GM12878 (cell line): Measurements from ENCODE around the gene TCF25. TPM values are rescaled to one million over a fixed set of nuclear protein-coding genes. Genes with fewer than 3 reads are reported as not detected.

Experiments used
- BACH1 ChIP-seq: fragments of 450-650 bp; IDR thresholded peaks from 2 replicates; pipeline ENCODE4 v1.6.1; 2017; ENCODE audit warnings: mild to moderate bottlenecking, borderline replicate concordance
- CREB1 ChIP-seq: IDR thresholded peaks from 2 replicates; pipeline ENCODE4 v1.6.1; 2012; ENCODE audit warnings: low read depth, mild to moderate bottlenecking, inconsistent platforms
- HCFC1 ChIP-seq: fragments of 150-350 bp; IDR thresholded peaks from 2 replicates; pipeline ENCODE4 v1.6.1; 2014; ENCODE audit warnings: low read length
- IKZF1 ChIP-seq: fragments of 450-650 bp; conservative IDR thresholded peaks from 2 replicates; pipeline ENCODE4 v1.6.1; 2017; ENCODE audit warnings: antibody characterized with exemption, mild to moderate bottlenecking
- MTA2 ChIP-seq: fragments of 450-650 bp; IDR thresholded peaks from 2 replicates; pipeline ENCODE4 v1.6.1; 2016; ENCODE audit warnings: low read depth, mild to moderate bottlenecking, moderate library complexity
- MYC ChIP-seq: IDR thresholded peaks from 2 replicates; pipeline ENCODE4 v1.6.1; 2011; ENCODE audit warnings: mild to moderate bottlenecking, low read length, moderate library complexity, inconsistent platforms; ENCODE audit not compliant: insufficient read depth, insufficient replicate concordance, insufficient read length, severe bottlenecking
- PML ChIP-seq: IDR thresholded peaks from 2 replicates; pipeline ENCODE4 v1.6.1; 2012; ENCODE audit warnings: low read length, inconsistent platforms
- POLR2A ChIP-seq: IDR thresholded peaks from 2 replicates; pipeline ENCODE4 v1.6.1; 2011; ENCODE audit warnings: low read depth, mild to moderate bottlenecking, low read length
- RBBP5 ChIP-seq: fragments of 200-600 bp; sonication (generic); conservative IDR thresholded peaks from 2 replicates; pipeline ENCODE4 v1.6.1; 2016
- SIX5 ChIP-seq: IDR thresholded peaks from 2 replicates; pipeline ENCODE4 v1.6.1; 2011; ENCODE audit warnings: mild to moderate bottlenecking, low read depth, low read length, moderate library complexity; ENCODE audit not compliant: severe bottlenecking
- SMARCA5 ChIP-seq: fragments of 450-650 bp; IDR thresholded peaks from 2 replicates; pipeline ENCODE4 v1.6.1; 2017; ENCODE audit warnings: mild to moderate bottlenecking
- SP1 ChIP-seq: IDR thresholded peaks from one replicate; pipeline ENCODE4 v1.6.1; 2011; ENCODE audit warnings: low read depth, low read length
- ZNF207 ChIP-seq: fragments of 450-650 bp; IDR thresholded peaks from 2 replicates; pipeline ENCODE4 v1.6.1; 2014; ENCODE audit warnings: antibody characterized with exemption, mild to moderate bottlenecking, borderline replicate concordance
- ZSCAN29 ChIP-seq: fragments of 450-650 bp; IDR thresholded peaks from 2 replicates; pipeline ENCODE4 v1.6.1; 2017; ENCODE audit warnings: mild to moderate bottlenecking, moderate library complexity
- polyA plus RNA-seq, 11 experiments: library from polyadenylated mRNA; depleted of rRNA in 4 of 11; unstranded in 6 of 11; stranded (reverse) in 5 of 11; fragments of >200 nt; fragmentation: Nextera tagmentation in 4 of 11; fragmentation: Illumina TruSeq in 1 of 11; extraction: Ambion mirVana in 4 of 11; extraction: Trizol in 1 of 11; gene quantifications; 1 replicate in 1 of 11; 2 replicates in 10 of 11; pipeline versions ENCODE4 v1.2.1 to v1.2.3, GENCODE V29; 2011 to 2016; ENCODE audit warnings: inconsistent platforms in 2 of 11, missing spikeins in 2 of 11, low read depth in 1 of 11
- total RNA-seq, 4 experiments: library from RNA; depleted of rRNA in 3 of 4; stranded (reverse); fragments of >200 nt in 3 of 4; fragmentation: Illumina TruSeq in 1 of 4; extraction: Trizol in 1 of 4; gene quantifications; 2 replicates each; pipeline versions ENCODE4 v1.2.1 to v1.2.3, GENCODE V29; 2013 to 2021
- TF ChIP-seq, protein P1 (sequence below): fragments of 450-650 bp; IDR thresholded peaks from 2 replicates; pipeline ENCODE4 v1.6.1; 2017; ENCODE audit warnings: mild to moderate bottlenecking, moderate library complexity
- TF ChIP-seq, protein P2 (sequence below): IDR thresholded peaks from 2 replicates; pipeline ENCODE4 v1.6.1; 2012; ENCODE audit warnings: low read depth, low read length, improper control_type of control experiment
- TF ChIP-seq, protein P3 (sequence below): fragments of 450-650 bp; IDR thresholded peaks from 2 replicates; pipeline ENCODE4 v1.6.1; 2017; ENCODE audit warnings: borderline replicate concordance
- TF ChIP-seq, protein P4 (sequence below): fragments of 450-650 bp; IDR thresholded peaks from 2 replicates; pipeline ENCODE4 v1.6.1; 2018; ENCODE audit warnings: borderline replicate concordance, mild to moderate bottlenecking; ENCODE audit not compliant: partially characterized antibody
- TF ChIP-seq, protein P5 (sequence below), 3 experiments: IDR thresholded peaks in 2 of 3; conservative IDR thresholded peaks in 1 of 3; 2 replicates each; pipeline ENCODE4 v1.5.1; 2011; ENCODE audit warnings: low read depth in 3 of 3, low read length in 3 of 3, mild to moderate bottlenecking in 3 of 3, control low read depth in 2 of 3, moderate library complexity in 2 of 3, inconsistent platforms in 1 of 3, mixed read lengths in 1 of 3; ENCODE audit not compliant: control insufficient read depth in 2 of 3, insufficient read depth in 1 of 3; ENCODE audit errors: extremely low read depth in 1 of 3

Gene TCF25
- total and polyA plus RNA-seq, 10 of the 15 experiments (the other 5 are each of a cell fraction or from before 2014, with no cell fraction given): 8.4 to 130 (median 89.4) TPM

DNA sequence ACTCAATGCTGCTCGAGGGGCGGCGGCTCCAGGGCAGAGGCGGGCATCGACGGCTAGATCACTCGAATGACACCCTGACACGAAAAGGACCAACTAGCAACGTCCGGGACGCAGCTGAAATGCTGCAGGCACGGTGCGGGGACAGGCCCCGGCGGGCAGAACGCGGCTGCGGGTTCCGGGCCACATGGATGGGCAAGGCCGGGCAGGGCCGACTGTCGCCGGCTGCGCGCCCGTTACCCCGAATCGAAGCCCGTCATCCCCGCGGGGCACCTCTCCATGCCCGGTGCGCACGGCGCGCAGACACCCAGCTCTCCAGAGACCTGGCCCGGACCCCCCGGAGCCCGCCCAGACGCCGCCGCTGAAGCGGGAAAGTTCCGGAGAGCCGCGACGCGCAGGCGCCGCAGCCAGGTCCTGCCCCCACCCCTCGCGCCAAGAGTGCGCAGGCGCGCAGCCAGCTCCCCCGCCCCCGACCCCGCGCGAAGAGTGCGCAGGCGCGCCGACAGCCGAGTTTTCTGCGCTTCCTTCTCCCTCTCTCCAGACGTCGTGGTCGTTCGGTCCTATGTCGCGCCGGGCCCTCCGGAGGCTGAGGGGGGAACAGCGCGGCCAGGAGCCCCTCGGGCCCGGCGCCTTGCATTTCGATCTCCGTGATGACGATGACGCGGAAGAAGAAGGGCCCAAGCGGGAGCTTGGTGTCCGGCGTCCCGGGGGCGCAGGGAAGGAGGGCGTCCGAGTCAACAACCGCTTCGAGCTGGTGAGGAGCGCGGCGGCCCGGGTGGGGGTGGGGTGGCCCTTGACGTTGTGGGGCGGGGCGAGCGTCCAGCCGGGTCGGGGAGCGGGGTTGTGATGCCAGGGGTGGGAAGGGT is at the start of gene TCF25 (continued):
- TF ChIP-seq, protein P1, sequence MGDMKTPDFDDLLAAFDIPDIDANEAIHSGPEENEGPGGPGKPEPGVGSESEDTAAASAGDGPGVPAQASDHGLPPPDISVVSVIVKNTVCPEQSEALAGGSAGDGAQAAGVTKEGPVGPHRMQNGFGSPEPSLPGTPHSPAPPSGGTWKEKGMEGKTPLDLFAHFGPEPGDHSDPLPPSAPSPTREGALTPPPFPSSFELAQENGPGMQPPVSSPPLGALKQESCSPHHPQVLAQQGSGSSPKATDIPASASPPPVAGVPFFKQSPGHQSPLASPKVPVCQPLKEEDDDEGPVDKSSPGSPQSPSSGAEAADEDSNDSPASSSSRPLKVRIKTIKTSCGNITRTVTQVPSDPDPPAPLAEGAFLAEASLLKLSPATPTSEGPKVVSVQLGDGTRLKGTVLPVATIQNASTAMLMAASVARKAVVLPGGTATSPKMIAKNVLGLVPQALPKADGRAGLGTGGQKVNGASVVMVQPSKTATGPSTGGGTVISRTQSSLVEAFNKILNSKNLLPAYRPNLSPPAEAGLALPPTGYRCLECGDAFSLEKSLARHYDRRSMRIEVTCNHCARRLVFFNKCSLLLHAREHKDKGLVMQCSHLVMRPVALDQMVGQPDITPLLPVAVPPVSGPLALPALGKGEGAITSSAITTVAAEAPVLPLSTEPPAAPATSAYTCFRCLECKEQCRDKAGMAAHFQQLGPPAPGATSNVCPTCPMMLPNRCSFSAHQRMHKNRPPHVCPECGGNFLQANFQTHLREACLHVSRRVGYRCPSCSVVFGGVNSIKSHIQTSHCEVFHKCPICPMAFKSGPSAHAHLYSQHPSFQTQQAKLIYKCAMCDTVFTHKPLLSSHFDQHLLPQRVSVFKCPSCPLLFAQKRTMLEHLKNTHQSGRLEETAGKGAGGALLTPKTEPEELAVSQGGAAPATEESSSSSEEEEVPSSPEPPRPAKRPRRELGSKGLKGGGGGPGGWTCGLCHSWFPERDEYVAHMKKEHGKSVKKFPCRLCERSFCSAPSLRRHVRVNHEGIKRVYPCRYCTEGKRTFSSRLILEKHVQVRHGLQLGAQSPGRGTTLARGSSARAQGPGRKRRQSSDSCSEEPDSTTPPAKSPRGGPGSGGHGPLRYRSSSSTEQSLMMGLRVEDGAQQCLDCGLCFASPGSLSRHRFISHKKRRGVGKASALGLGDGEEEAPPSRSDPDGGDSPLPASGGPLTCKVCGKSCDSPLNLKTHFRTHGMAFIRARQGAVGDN: peak; percentile 91
- TF ChIP-seq IKZF1 (peak; percentile 93), PML (peak; percentile 81; the same call in 1 of the 2 replicates), SIX5 (no peak), ZNF207 (0 out of 2 replicates have a peak, but pooled peaks have one; percentile 45), RBBP5 (no peak), BACH1 (peak; percentile 59), ZSCAN29 (no peak), POLR2A (peak; percentile 88), MYC (peak; percentile 47), HCFC1 (0 out of 2 replicates have a peak, but pooled peaks have one; percentile 16), CREB1 (peak; percentile 51), SP1 (no peak), SMARCA5 (peak; percentile 99), MTA2 (no peak)
- TF ChIP-seq, protein P2, sequence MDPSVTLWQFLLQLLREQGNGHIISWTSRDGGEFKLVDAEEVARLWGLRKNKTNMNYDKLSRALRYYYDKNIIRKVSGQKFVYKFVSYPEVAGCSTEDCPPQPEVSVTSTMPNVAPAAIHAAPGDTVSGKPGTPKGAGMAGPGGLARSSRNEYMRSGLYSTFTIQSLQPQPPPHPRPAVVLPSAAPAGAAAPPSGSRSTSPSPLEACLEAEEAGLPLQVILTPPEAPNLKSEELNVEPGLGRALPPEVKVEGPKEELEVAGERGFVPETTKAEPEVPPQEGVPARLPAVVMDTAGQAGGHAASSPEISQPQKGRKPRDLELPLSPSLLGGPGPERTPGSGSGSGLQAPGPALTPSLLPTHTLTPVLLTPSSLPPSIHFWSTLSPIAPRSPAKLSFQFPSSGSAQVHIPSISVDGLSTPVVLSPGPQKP: no peak
- TF ChIP-seq, protein P3, sequence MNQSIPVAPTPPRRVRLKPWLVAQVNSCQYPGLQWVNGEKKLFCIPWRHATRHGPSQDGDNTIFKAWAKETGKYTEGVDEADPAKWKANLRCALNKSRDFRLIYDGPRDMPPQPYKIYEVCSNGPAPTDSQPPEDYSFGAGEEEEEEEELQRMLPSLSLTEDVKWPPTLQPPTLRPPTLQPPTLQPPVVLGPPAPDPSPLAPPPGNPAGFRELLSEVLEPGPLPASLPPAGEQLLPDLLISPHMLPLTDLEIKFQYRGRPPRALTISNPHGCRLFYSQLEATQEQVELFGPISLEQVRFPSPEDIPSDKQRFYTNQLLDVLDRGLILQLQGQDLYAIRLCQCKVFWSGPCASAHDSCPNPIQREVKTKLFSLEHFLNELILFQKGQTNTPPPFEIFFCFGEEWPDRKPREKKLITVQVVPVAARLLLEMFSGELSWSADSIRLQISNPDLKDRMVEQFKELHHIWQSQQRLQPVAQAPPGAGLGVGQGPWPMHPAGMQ: no peak
- TF ChIP-seq, protein P4, sequence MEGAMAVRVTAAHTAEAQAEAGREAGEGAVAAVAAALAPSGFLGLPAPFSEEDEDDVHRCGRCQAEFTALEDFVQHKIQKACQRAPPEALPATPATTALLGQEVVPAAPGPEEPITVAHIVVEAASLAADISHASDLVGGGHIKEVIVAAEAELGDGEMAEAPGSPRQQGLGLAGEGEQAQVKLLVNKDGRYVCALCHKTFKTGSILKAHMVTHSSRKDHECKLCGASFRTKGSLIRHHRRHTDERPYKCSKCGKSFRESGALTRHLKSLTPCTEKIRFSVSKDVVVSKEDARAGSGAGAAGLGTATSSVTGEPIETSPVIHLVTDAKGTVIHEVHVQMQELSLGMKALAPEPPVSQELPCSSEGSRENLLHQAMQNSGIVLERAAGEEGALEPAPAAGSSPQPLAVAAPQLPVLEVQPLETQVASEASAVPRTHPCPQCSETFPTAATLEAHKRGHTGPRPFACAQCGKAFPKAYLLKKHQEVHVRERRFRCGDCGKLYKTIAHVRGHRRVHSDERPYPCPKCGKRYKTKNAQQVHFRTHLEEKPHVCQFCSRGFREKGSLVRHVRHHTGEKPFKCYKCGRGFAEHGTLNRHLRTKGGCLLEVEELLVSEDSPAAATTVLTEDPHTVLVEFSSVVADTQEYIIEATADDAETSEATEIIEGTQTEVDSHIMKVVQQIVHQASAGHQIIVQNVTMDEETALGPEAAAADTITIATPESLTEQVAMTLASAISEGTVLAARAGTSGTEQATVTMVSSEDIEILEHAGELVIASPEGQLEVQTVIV: no peak
- TF ChIP-seq, protein P5, sequence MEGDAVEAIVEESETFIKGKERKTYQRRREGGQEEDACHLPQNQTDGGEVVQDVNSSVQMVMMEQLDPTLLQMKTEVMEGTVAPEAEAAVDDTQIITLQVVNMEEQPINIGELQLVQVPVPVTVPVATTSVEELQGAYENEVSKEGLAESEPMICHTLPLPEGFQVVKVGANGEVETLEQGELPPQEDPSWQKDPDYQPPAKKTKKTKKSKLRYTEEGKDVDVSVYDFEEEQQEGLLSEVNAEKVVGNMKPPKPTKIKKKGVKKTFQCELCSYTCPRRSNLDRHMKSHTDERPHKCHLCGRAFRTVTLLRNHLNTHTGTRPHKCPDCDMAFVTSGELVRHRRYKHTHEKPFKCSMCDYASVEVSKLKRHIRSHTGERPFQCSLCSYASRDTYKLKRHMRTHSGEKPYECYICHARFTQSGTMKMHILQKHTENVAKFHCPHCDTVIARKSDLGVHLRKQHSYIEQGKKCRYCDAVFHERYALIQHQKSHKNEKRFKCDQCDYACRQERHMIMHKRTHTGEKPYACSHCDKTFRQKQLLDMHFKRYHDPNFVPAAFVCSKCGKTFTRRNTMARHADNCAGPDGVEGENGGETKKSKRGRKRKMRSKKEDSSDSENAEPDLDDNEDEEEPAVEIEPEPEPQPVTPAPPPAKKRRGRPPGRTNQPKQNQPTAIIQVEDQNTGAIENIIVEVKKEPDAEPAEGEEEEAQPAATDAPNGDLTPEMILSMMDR (IDR thresholded peaks at IDR 0.05 in 2 of 3, conservative IDR thresholded peaks at IDR 0.05 in 1 of 3; ENCODE audit: control insufficient read depth in 2 of 3, extremely low read depth in 1 of 3, insufficient read depth in 1 of 3, low read depth in 3 of 3, low read length in 3 of 3): no peak
